Measurements from ENCODE around the gene CA5A. TPM values are rescaled to one million over a fixed set of nuclear protein-coding genes. Genes with fewer than 3 reads are reported as not detected.
"Not testable (repeated sequence)": the region's sequence is repeated elsewhere in the genome, so short reads cannot be mapped to it uniquely, and the experiment has no call there.

Gene CA5A
- total and polyA plus RNA-seq, 2 of the 13 experiments (the other 11 are each of a cell fraction or from before 2014, with no cell fraction given), result 66.8 to 106 TPM

DNA sequence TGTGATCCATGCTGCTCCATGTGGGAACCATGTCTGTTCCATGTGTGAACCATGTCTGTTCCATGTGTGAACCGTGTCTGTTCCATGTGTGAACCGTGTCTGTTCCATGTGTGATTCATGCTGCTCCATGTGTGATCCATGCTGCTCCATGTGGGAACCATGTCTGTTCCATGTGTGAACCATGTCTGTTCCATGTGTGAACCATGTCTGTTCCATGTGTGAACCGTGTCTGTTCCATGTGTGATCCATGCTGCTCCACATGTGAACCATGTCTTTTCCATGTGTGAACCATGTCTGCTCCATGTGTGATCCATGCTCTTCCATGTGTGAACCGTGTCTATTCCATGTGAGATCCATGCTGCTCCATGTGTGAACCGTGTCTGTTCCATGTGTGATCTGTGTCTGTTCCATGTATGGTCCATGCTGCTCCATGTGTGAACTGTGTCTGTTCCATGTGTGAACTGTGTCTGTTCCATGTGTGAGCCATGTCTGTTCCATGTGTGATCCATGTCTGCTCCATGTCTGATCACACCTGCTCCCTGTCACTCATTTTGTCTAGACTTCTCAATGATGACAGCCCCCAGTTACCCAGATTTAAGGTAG lies 56.8 kb downstream of the CA5A start:
- peaks cover 85% of the 10 kb centered on the region for H3K4me1 ChIP-seq (ENCODE audit: insufficient read depth, low read length)
- ATAC-seq; H3K4me3 ChIP-seq (replicated peaks in 1 of 3; ENCODE audit: insufficient read depth in 1 of 3, low read depth in 2 of 3, low read length in 3 of 3); H3K9me3 ChIP-seq (ENCODE audit: low read length); BruUV-seq (replicated peaks); H3K79me2 ChIP-seq (ENCODE audit: insufficient read depth, low read length); H3K9ac ChIP-seq (ENCODE audit: insufficient read depth, low read depth, low read length); DNase-seq (ENCODE audit: low spot score); H2AFZ ChIP-seq (ENCODE audit: low read length); H3K27me3 ChIP-seq (ENCODE audit: control insufficient read depth in 1 of 2, insufficient read depth in 2 of 2, low read length in 2 of 2); H4K20me1 ChIP-seq (ENCODE audit: insufficient read depth, low read length); in situ Hi-C loops (cut with HindIII; ENCODE audit: extremely low pct_ligation_motif_present, low pct_unique_long_range_greater_than_20kb); H3K36me3 ChIP-seq (replicated peaks in 1 of 2; ENCODE audit: control insufficient read depth in 1 of 2, insufficient read depth in 2 of 2, low read length in 2 of 2); H3K27ac ChIP-seq (ENCODE audit: extremely low read length, insufficient read depth, low read length); intact Hi-C loops (cut with micrococcal nuclease; ENCODE audit: unreplicated experiment); TF ChIP-seq NONO (IDR thresholded peaks at IDR 0.05): not testable (repeated sequence)
- peak overlapping the region; percentile 60 for H3K4me2 ChIP-seq (ENCODE audit: low read depth, low read length)
- CTCF ChIA-PET (ENCODE audit: low intra/inter-chr PET ratio, low total read pairs), result interaction anchor here (1.2 kb wide), 1 partner anchor 101 kb away, joined by 4 read pairs; no protein-coding TSS in a partner anchor
- peak; percentile 18 for FAIRE-seq
- POLR2A ChIA-PET, result interaction anchor here (1.0 to 2.4 kb wide), 5 partner anchors 8 to 101 kb away, joined by 3 to 10 read pairs (median 5); partner anchors contain the start of gene BANP
- 64% methylated on average over 5 of the region's 5 CpGs for WGBS (ENCODE audit: low lambda C conversion rate)
- TF ChIP-seq NONO (CRISPR knock-in tag; conservative IDR thresholded peaks at IDR 0.05), result 0 out of 2 replicates have a peak, but pooled peaks have one; percentile 48
- TF ChIP-seq ZKSCAN5 (CRISPR knock-in tag; IDR thresholded peaks at IDR 0.05), result 0 out of 2 replicates have a peak, but pooled peaks have one; percentile 16
- TF ChIP-seq, protein P1, sequence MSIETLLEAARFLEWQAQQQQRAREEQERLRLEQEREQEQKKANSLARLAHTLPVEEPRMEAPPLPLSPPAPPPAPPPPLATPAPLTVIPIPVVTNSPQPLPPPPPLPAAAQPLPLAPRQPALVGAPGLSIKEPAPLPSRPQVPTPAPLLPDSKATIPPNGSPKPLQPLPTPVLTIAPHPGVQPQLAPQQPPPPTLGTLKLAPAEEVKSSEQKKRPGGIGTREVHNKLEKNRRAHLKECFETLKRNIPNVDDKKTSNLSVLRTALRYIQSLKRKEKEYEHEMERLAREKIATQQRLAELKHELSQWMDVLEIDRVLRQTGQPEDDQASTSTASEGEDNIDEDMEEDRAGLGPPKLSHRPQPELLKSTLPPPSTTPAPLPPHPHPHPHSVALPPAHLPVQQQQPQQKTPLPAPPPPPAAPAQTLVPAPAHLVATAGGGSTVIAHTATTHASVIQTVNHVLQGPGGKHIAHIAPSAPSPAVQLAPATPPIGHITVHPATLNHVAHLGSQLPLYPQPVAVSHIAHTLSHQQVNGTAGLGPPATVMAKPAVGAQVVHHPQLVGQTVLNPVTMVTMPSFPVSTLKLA (IDR thresholded peaks at IDR 0.05), result peak; percentile 99
- TF ChIP-seq ZMYM3 (CRISPR knock-in tag; IDR thresholded peaks at IDR 0.05), result peak; percentile 80
- TF ChIP-seq HOXA7 (CRISPR knock-in tag; IDR thresholded peaks at IDR 0.05), result peak; percentile 85; the same call in 1 of the 2 replicates
- TF ChIP-seq ZBTB7A (CRISPR knock-in tag; IDR thresholded peaks at IDR 0.05), result 0 out of 2 replicates have a peak, but pooled peaks have one; percentile 10
- TF ChIP-seq HOXA9 (CRISPR knock-in tag; IDR thresholded peaks at IDR 0.05; ENCODE audit: borderline replicate concordance), result 0 out of 2 replicates have a peak, but pooled peaks have one; percentile 51
- TF ChIP-seq, protein P2, sequence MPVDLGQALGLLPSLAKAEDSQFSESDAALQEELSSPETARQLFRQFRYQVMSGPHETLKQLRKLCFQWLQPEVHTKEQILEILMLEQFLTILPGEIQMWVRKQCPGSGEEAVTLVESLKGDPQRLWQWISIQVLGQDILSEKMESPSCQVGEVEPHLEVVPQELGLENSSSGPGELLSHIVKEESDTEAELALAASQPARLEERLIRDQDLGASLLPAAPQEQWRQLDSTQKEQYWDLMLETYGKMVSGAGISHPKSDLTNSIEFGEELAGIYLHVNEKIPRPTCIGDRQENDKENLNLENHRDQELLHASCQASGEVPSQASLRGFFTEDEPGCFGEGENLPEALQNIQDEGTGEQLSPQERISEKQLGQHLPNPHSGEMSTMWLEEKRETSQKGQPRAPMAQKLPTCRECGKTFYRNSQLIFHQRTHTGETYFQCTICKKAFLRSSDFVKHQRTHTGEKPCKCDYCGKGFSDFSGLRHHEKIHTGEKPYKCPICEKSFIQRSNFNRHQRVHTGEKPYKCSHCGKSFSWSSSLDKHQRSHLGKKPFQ (CRISPR knock-in tag; IDR thresholded peaks at IDR 0.05; ENCODE audit: insufficient replicate concordance), result peak; percentile 97
- TF ChIP-seq NFE2L1 (CRISPR knock-in tag; IDR thresholded peaks at IDR 0.05; ENCODE audit: borderline replicate concordance), result 0 out of 2 replicates have a peak, but pooled peaks have one; percentile 57
- TF ChIP-seq DPF2 (CRISPR knock-in tag; IDR thresholded peaks at IDR 0.05; ENCODE audit: borderline replicate concordance, low read depth), result 0 out of 2 replicates have a peak, but pooled peaks have one; percentile 14
